ENCODE measurements around the gene BDKRB1.

BDKRB1 gene

DNA sequence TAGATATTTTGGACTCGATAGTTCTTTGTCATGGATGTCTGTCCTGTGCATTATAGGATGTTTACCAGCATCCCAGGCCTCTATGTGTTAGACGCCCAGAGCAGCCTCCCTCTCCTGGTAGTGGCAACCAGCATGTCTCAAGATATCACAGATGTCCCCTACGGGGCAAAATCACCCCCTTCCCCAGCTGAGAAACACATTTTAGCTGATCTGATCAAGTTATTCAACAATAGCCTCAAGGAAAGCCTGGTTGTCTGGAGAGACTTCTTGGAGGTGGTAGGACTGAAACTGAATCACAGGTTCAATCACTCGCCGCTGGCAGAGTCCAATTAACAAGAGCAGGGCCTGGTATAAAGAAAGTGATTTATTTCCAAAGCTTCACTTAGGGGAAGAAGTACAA, 17.6 kb downstream of the BDKRB1 start:
- H3K4me3 ChIP-seq (replicated peaks; ENCODE audit: low read depth, low read length): no peak overlapping the region
- TF ChIP-seq, protein P1, sequence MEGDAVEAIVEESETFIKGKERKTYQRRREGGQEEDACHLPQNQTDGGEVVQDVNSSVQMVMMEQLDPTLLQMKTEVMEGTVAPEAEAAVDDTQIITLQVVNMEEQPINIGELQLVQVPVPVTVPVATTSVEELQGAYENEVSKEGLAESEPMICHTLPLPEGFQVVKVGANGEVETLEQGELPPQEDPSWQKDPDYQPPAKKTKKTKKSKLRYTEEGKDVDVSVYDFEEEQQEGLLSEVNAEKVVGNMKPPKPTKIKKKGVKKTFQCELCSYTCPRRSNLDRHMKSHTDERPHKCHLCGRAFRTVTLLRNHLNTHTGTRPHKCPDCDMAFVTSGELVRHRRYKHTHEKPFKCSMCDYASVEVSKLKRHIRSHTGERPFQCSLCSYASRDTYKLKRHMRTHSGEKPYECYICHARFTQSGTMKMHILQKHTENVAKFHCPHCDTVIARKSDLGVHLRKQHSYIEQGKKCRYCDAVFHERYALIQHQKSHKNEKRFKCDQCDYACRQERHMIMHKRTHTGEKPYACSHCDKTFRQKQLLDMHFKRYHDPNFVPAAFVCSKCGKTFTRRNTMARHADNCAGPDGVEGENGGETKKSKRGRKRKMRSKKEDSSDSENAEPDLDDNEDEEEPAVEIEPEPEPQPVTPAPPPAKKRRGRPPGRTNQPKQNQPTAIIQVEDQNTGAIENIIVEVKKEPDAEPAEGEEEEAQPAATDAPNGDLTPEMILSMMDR (IDR thresholded peaks at IDR 0.05; ENCODE audit: low read depth, low read length, missing control alignments): no peak
- DNase-seq (ENCODE audit: extremely low read depth, low read depth): no peak

- H3K4me3 ChIP-seq (replicated peaks; ENCODE audit: low read depth, low read length): no peak overlapping the region
- no peak for DNase-seq (ENCODE audit: extremely low read depth, low read depth)
- TF ChIP-seq, protein P1 (IDR thresholded peaks at IDR 0.05; ENCODE audit: low read depth, low read length, missing control alignments): no peak
Observed at GRCh38 chr14:96274122-96274521, 18.1 kb downstream of the BDKRB1 start.

DNA sequence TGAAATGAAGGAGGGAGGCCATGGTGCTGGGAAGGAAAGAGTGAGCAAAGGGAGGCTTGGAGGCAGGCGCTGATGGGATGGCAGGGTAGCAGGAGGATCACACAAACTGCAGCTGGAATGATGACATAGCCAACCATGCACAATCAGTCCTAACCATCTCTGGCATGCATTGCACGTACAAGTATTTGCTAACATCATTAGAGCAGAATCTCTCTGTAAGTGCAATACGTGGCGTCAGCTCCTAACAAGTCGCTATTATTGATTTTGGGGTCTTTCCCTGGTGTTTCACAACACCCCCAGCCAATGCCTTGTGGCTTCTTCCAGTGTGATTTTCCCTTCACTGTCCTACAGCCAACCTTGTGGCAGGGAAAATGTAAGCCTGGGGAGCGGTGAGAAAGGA, 18.5 kb downstream of the BDKRB1 start:
- TF ChIP-seq, protein P1 (IDR thresholded peaks at IDR 0.05; ENCODE audit: low read depth, low read length, missing control alignments): no peak
- no peak overlapping the region for H3K4me3 ChIP-seq (replicated peaks; ENCODE audit: low read depth, low read length)
- no peak for DNase-seq (ENCODE audit: extremely low read depth, low read depth)

GRCh38 chr14:96275177-96276112, 19.4 kb downstream of the BDKRB1 start:
- no peak for DNase-seq (ENCODE audit: extremely low read depth, low read depth)
- no peak overlapping the region for H3K4me3 ChIP-seq (replicated peaks; ENCODE audit: low read depth, low read length)
- TF ChIP-seq, protein P1 (IDR thresholded peaks at IDR 0.05; ENCODE audit: low read depth, low read length, missing control alignments): peak; percentile 97

- TF ChIP-seq, protein P1 (IDR thresholded peaks at IDR 0.05; ENCODE audit: low read depth, low read length, missing control alignments): no peak
Observed at GRCh38 chr14:96277890-96278289, 21.9 kb downstream of the BDKRB1 start.

GRCh38 chr14:96279564-96279963, 23.6 kb downstream of the BDKRB1 start:
- no peak overlapping the region for H3K4me3 ChIP-seq (replicated peaks; ENCODE audit: low read depth, low read length)
- TF ChIP-seq, protein P1 (IDR thresholded peaks at IDR 0.05; ENCODE audit: low read depth, low read length, missing control alignments): no peak
- no peak for DNase-seq (ENCODE audit: extremely low read depth, low read depth)

More at GRCh38 chr14:96277890-96278289, 21.9 kb downstream of the BDKRB1 start:
- H3K4me3 ChIP-seq (replicated peaks; ENCODE audit: low read depth, low read length): no peak overlapping the region
- no peak for DNase-seq (ENCODE audit: extremely low read depth, low read depth)
